Natural killer cell (primary cell): ENCODE measurements around the gene KDM4C. TPM values are rescaled to one million over a fixed set of nuclear protein-coding genes. Genes with fewer than 3 reads are reported as not detected.
A peak's percentile ranks its signal among the peaks of the same experiment; 100 is the strongest.

Experiments used
- ATAC-seq, 3 donors: fragments of 150-1000 bp in 2 of 3; fragments of 200-7000 bp in 1 of 3; cut with Tn5 transposase; 1 replicate in 1 of 3; 2 replicates in 2 of 3; pipeline ENCODE4 v1.10.0; 2021; ENCODE audit warnings: mild to moderate bottlenecking in 2 of 3, moderate library complexity in 2 of 3
- DNase-seq, 2 donors: peaks; one replicate each; pipeline versions ENCODE4 v3.0.0 to v3.0.0-alpha.2; 2013 to 2021; ENCODE audit warnings: mixed read lengths in 1 of 2
- H3K27ac ChIP-seq: one replicate; pipeline ENCODE4 v1.5.1; 2013; ENCODE audit warnings: mild to moderate bottlenecking, low read length
- H3K27me3 ChIP-seq: one replicate; pipeline ENCODE4 v1.6.1; 2013; ENCODE audit warnings: low read length; ENCODE audit not compliant: control insufficient read depth, insufficient read depth
- H3K36me3 ChIP-seq: one replicate; pipeline ENCODE4 v1.6.1; 2013; ENCODE audit warnings: low read length; ENCODE audit not compliant: control insufficient read depth, insufficient read depth
- H3K4me1 ChIP-seq: one replicate; pipeline ENCODE4 v1.6.1; 2013; ENCODE audit warnings: low read length; ENCODE audit not compliant: control insufficient read depth, insufficient read depth
- H3K4me3 ChIP-seq: one replicate; pipeline ENCODE4 v1.5.1; 2013; ENCODE audit warnings: low read length
- H3K9me3 ChIP-seq: one replicate; pipeline ENCODE4 v1.6.1; 2013; ENCODE audit warnings: low read length; ENCODE audit not compliant: control insufficient read depth, insufficient read depth
- H3K27ac Mint-ChIP-seq, 2 donors: one replicate each; pipeline ENCODE4 v1.8.0; 2022; ENCODE audit warnings: mild to moderate bottlenecking in 2 of 2, mixed read lengths in 2 of 2, moderate library complexity in 1 of 2
- H3K27me3 Mint-ChIP-seq, 2 donors: one replicate each; pipeline ENCODE4 v1.8.0; 2022; ENCODE audit warnings: low read depth in 2 of 2, mixed read lengths in 2 of 2
- H3K36me3 Mint-ChIP-seq: one replicate; pipeline ENCODE4 v1.8.0; 2022; ENCODE audit warnings: mixed read lengths
- H3K4me1 Mint-ChIP-seq, 2 donors: one replicate each; pipeline ENCODE4 v1.8.0; 2022; ENCODE audit warnings: mixed read lengths in 2 of 2
- H3K4me3 Mint-ChIP-seq: one replicate; pipeline ENCODE4 v1.8.0; 2022; ENCODE audit warnings: mild to moderate bottlenecking, moderate library complexity, mixed read lengths
- H3K9me3 Mint-ChIP-seq, 2 donors: one replicate each; pipeline ENCODE4 v1.8.0; 2022; ENCODE audit warnings: mixed read lengths in 2 of 2
- CTCF ChIP-seq: fragments of 200-600 bp; IDR thresholded peaks from one replicate; pipeline ENCODE4 v1.8.0; 2022; ENCODE audit warnings: antibody characterized with exemption
- WGBS: methylation state at CpG from one replicate; pipeline ENCODE4 v1.1.7; 2013; ENCODE audit warnings: missing lambda C conversion rate; ENCODE audit not compliant: insufficient coverage; 5-methylcytosine and 5-hydroxymethylcytosine counted together
- intact Hi-C: fragments of 100-400 bp; cut with micrococcal nuclease; formaldehyde crosslinking; loops from one replicate; pipeline ENCODE4 v1.14.2; 2022
- total RNA-seq, 4 donors: library from RNA; stranded (reverse); fragments of 120-200 nt in 1 of 4; gene quantifications; one replicate each; pipeline versions ENCODE4 v1.2.3 to v1.2.4, GENCODE V29; 2013 to 2022

Gene KDM4C
- total RNA-seq, 3 donors from 2014 or later (not counting 1 experiment from before 2014, with no cell fraction given), result 115 to 137 (median 116) TPM

GRCh38 chr9:7211657-7212056 is 453.9 kb downstream of the KDM4C start:
- Histone ChIP-seq H3K9me3 (no peaks in the 10 kb centered on the region), H3K36me3 (no peaks in the 10 kb centered on the region), H3K27ac (no peak overlapping the region), H3K27me3 (no peaks in the 10 kb centered on the region), H3K4me3 (no peak overlapping the region), H3K4me1 (peaks cover 12% of the 10 kb centered on the region)
- ATAC-seq (no peak), DNase-seq (no peak)
- H3K27me3 Mint-ChIP-seq, result peaks cover 0 to 23% of the 10 kb centered on the region in 2 donors
- H3K4me3 Mint-ChIP-seq, result no peak overlapping the region
- TF ChIP-seq CTCF, result no peak
- WGBS, result 98% methylated on average over 3 of the region's 3 CpGs
- no peak overlapping the region for H3K27ac Mint-ChIP-seq
- intact Hi-C loops, result no loop called here
- H3K4me1 Mint-ChIP-seq, result peaks cover 8 to 13% of the 10 kb centered on the region in 2 donors
- no peaks in the 10 kb centered on the region for H3K9me3 Mint-ChIP-seq
- H3K36me3 Mint-ChIP-seq, result no peaks in the 10 kb centered on the region

GRCh38 chr9:7212101-7212500 is 454.3 kb downstream of the KDM4C start:
- Histone ChIP-seq H3K36me3 (no peaks in the 10 kb centered on the region), H3K4me3 (no peak overlapping the region), H3K27me3 (no peaks in the 10 kb centered on the region), H3K4me1 (peaks cover 15% of the 10 kb centered on the region), H3K9me3 (no peaks in the 10 kb centered on the region), H3K27ac (no peak overlapping the region)
- Mint-ChIP-seq H3K27me3 (peaks cover 1 to 23% of the 10 kb centered on the region in 2 donors), H3K27ac (no peak overlapping the region), H3K4me3 (no peak overlapping the region), H3K4me1 (peaks cover 8 to 13% of the 10 kb centered on the region in 2 donors), H3K36me3 (no peaks in the 10 kb centered on the region), H3K9me3 (peaks cover 0 to 1% of the 10 kb centered on the region in 2 donors)
- no peak for ATAC-seq
- no peak for DNase-seq
- 87% methylated on average over 4 of the region's 4 CpGs for WGBS
- TF ChIP-seq CTCF, result no peak
- intact Hi-C loops, result no loop called here

GRCh38 chr9:7216004-7216841 is 458.4 kb downstream of the KDM4C start:
- H3K4me1 ChIP-seq, result peaks cover 15% of the 10 kb centered on the region
- Mint-ChIP-seq H3K36me3 (peaks cover 6% of the 10 kb centered on the region), H3K4me3 (peak overlapping the region; percentile 26), H3K27me3 (peaks cover 8 to 23% of the 10 kb centered on the region in 2 donors), H3K27ac (no peak overlapping the region), H3K9me3 (peaks cover 3 to 7% of the 10 kb centered on the region in 2 donors), H3K4me1 (peaks cover 8 to 18% of the 10 kb centered on the region in 2 donors)
- H3K4me3 ChIP-seq, result no peak overlapping the region
- no peak overlapping the region for H3K27ac ChIP-seq
- intact Hi-C loops, result no loop called here
- H3K27me3 ChIP-seq, result no peaks in the 10 kb centered on the region
- DNase-seq (peak in 1 of 2 donors; percentile 11), ATAC-seq (peak; percentile 27 to 57 (median 34))
- no peak for TF ChIP-seq CTCF
- H3K9me3 ChIP-seq, result no peaks in the 10 kb centered on the region
- WGBS, result 57% methylated on average over 7 of the region's 7 CpGs
- no peaks in the 10 kb centered on the region for H3K36me3 ChIP-seq
